WTC11 (cell line): ENCODE data around the gene CXCR1. TPM values are rescaled to one million over a fixed set of nuclear protein-coding genes. Genes with fewer than 3 reads are reported as not detected.

Experiments
- ATAC-seq: fragments of 200-7000 bp; cut with Tn5 transposase; 2 replicates; pipeline ENCODE4 v1.10.0; 2021; ENCODE audit warnings: mild to moderate bottlenecking, moderate library complexity
- CTCF ChIA-PET: fragments of 300-600 bp; sonication (Branson Sonifier 250); formaldehyde crosslinking; loops from one replicate; lab custom pipeline; 2021; ENCODE audit warnings: antibody characterized with exemption; lab: Charles Lee
- POLR2A ChIA-PET: fragments of 350-600 bp; sonication (Branson Sonifier 250); formaldehyde crosslinking; loops from one replicate; lab custom pipeline; 2021; ENCODE audit warnings: antibody characterized with exemption; lab: Charles Lee
- DNase-seq: peaks from one replicate; pipeline ENCODE4 v3.0.0; 2021; ENCODE audit warnings: low spot score
- H3K27ac Mint-ChIP-seq: 2 replicates; pipeline ENCODE4 v1.8.0; 2021; ENCODE audit warnings: mixed read lengths
- H3K27me3 Mint-ChIP-seq: 2 replicates; pipeline ENCODE4 v1.8.0; 2021; ENCODE audit warnings: low read depth, mild to moderate bottlenecking, moderate library complexity, mixed read lengths
- H3K36me3 Mint-ChIP-seq: 2 replicates; pipeline ENCODE4 v1.8.0; 2021; ENCODE audit warnings: mixed read lengths
- H3K4me1 Mint-ChIP-seq: 2 replicates; pipeline ENCODE4 v1.8.0; 2022; ENCODE audit warnings: mixed read lengths
- H3K4me3 Mint-ChIP-seq: 2 replicates; pipeline ENCODE4 v1.8.0; 2021; ENCODE audit warnings: mild to moderate bottlenecking, moderate library complexity, mixed read lengths
- H3K9me3 Mint-ChIP-seq: 2 replicates; pipeline ENCODE4 v1.8.0; 2021; ENCODE audit warnings: mixed read lengths
- ATF2 ChIP-seq: sonication (generic); formaldehyde crosslinking; IDR thresholded peaks from 2 replicates; pipeline ENCODE4 v1.8.1; 2022; ENCODE audit warnings: low read depth, missing genetic modification reagents, borderline replicate concordance
- CREB1 ChIP-seq: sonication (generic); formaldehyde crosslinking; IDR thresholded peaks from 2 replicates; pipeline ENCODE4 v1.8.0; 2023; ENCODE audit warnings: mild to moderate bottlenecking, missing genetic modification reagents
- CREM ChIP-seq: sonication (generic); formaldehyde crosslinking; IDR thresholded peaks from 2 replicates; pipeline ENCODE4 v1.8.1; 2022; ENCODE audit warnings: mild to moderate bottlenecking, missing genetic modification reagents, moderate library complexity
- CTCF ChIP-seq: fragments of 200-600 bp; IDR thresholded peaks from 2 replicates; pipeline ENCODE4 v1.8.0; 2022; ENCODE audit warnings: antibody characterized with exemption
- FOXJ3 ChIP-seq: sonication (generic); formaldehyde crosslinking; IDR thresholded peaks from 2 replicates; pipeline ENCODE4 v1.9.0; 2021; ENCODE audit warnings: missing genetic modification reagents, mild to moderate bottlenecking, borderline replicate concordance
- GABPB1 ChIP-seq: sonication (generic); formaldehyde crosslinking; IDR thresholded peaks from 2 replicates; pipeline ENCODE4 v1.8.1; 2023; ENCODE audit warnings: mild to moderate bottlenecking, missing genetic modification reagents
- GRHL2 ChIP-seq: fragments of 250-450 bp; sonication (Bioruptor Pico); IDR thresholded peaks from 2 replicates; pipeline ENCODE4 v1.8.0; 2022; ENCODE audit warnings: mild to moderate bottlenecking, moderate library complexity; ENCODE audit not compliant: insufficient replicate concordance, severe bottlenecking
- IRF2 ChIP-seq: sonication (generic); formaldehyde crosslinking; IDR thresholded peaks from 2 replicates; pipeline ENCODE4 v1.8.0; 2022; ENCODE audit warnings: low read depth, missing genetic modification reagents, borderline replicate concordance
- JAZF1 ChIP-seq: fragments of 250-450 bp; sonication (Bioruptor Pico); IDR thresholded peaks from 2 replicates; pipeline ENCODE4 v1.9.0; 2021; ENCODE audit warnings: moderate library complexity, mild to moderate bottlenecking, inconsistent platforms
- KAT7 ChIP-seq: sonication (generic); formaldehyde crosslinking; IDR thresholded peaks from 2 replicates; pipeline ENCODE4 v1.8.1; 2023; ENCODE audit warnings: missing genetic modification reagents, mild to moderate bottlenecking, borderline replicate concordance
- PRRX2 ChIP-seq: fragments of 250-450 bp; sonication (Bioruptor Pico); IDR thresholded peaks from 2 replicates; pipeline ENCODE4 v1.8.0; 2021; ENCODE audit warnings: mild to moderate bottlenecking
- RORB ChIP-seq: fragments of 250-450 bp; sonication (Bioruptor Pico); IDR thresholded peaks from 2 replicates; pipeline ENCODE4 v1.9.0; 2021; ENCODE audit warnings: mild to moderate bottlenecking
- SMAD4 ChIP-seq: sonication (generic); formaldehyde crosslinking; IDR thresholded peaks from 2 replicates; pipeline ENCODE4 v1.8.0; 2022; ENCODE audit warnings: mild to moderate bottlenecking, missing genetic modification reagents
- STAT6 ChIP-seq: sonication (generic); formaldehyde crosslinking; conservative IDR thresholded peaks from 2 replicates; pipeline ENCODE4 v1.8.1; 2023; ENCODE audit warnings: mild to moderate bottlenecking, low read depth, missing genetic modification reagents, moderate library complexity
- TEAD1 ChIP-seq: sonication (generic); formaldehyde crosslinking; IDR thresholded peaks from 2 replicates; pipeline ENCODE4 v1.8.0; 2022; ENCODE audit warnings: mild to moderate bottlenecking, missing genetic modification reagents
- ZBTB21 ChIP-seq: sonication (generic); formaldehyde crosslinking; IDR thresholded peaks from 2 replicates; pipeline ENCODE4 v1.8.1; 2023; ENCODE audit warnings: mild to moderate bottlenecking, missing genetic modification reagents, borderline replicate concordance
- ZNF121 ChIP-seq: sonication (generic); formaldehyde crosslinking; IDR thresholded peaks from 2 replicates; pipeline ENCODE4 v1.8.0; 2023; ENCODE audit warnings: missing genetic modification reagents
- ZNF532 ChIP-seq: fragments of 250-450 bp; sonication (Bioruptor Pico); IDR thresholded peaks from 2 replicates; pipeline ENCODE4 v1.9.0; 2021; ENCODE audit warnings: mild to moderate bottlenecking, borderline replicate concordance
- ZNF671 ChIP-seq: fragments of 250-450 bp; sonication (Bioruptor Pico); IDR thresholded peaks from 2 replicates; pipeline ENCODE4 v1.8.0; 2021; ENCODE audit warnings: mild to moderate bottlenecking
- total RNA-seq: library from RNA; stranded (reverse); gene quantifications from 3 replicates; pipeline ENCODE4 v1.2.3, GENCODE V29; 2021

CXCR1 gene
- total RNA-seq, 1 experiment from 2014 or later, result not detected

- CTCF ChIA-PET, result interaction anchor here (0.6 to 1.6 kb wide), 20 partner anchors 9 to 175 kb away, joined by 3 to 9 read pairs (median 4); partner anchors contain the start of genes ARPC2, CXCR2 and RUFY4
- POLR2A ChIA-PET, result no interaction called here
- H3K4me3 Mint-ChIP-seq, result no peak overlapping the region
- no peaks in the 10 kb centered on the region for H3K36me3 Mint-ChIP-seq
- peaks cover 15% of the 10 kb centered on the region for H3K4me1 Mint-ChIP-seq
- TF ChIP-seq IRF2 (CRISPR knock-in tag) (no peak), CREM (CRISPR knock-in tag) (no peak), CTCF (peak; percentile 72), TEAD1 (no peak), ZNF532 (no peak), GABPB1 (CRISPR knock-in tag) (no peak)
- H3K27ac Mint-ChIP-seq, result no peak overlapping the region
- peaks cover 10% of the 10 kb centered on the region for H3K9me3 Mint-ChIP-seq
- ATAC-seq (peak; percentile 94), DNase-seq (peak; percentile 85)
- H3K27me3 Mint-ChIP-seq, result peaks cover 5% of the 10 kb centered on the region; the same call in 1 of the 2 replicates
Measured at GRCh38 chr2:218168635-218169462, 2.1 kb upstream of the CXCR1 start.

- ATAC-seq (no peak), DNase-seq (no peak)
- Mint-ChIP-seq H3K27ac (no peak overlapping the region), H3K36me3 (no peaks in the 10 kb centered on the region), H3K27me3 (peaks cover 8% of the 10 kb centered on the region; the same call in 1 of the 2 replicates), H3K4me1 (peaks cover 15% of the 10 kb centered on the region), H3K4me3 (no peak overlapping the region), H3K9me3 (peaks cover 10% of the 10 kb centered on the region)
- POLR2A ChIA-PET, result interaction anchor here (0.6 kb wide), 1 partner anchor 21 kb away, joined by 4 read pairs; no protein-coding TSS in a partner anchor
- CTCF ChIA-PET, result interaction anchor here (0.6 to 1.6 kb wide), 20 partner anchors 8 to 382 kb away, joined by 3 to 9 read pairs (median 4); partner anchors contain the start of genes ARPC2, CXCR2 and RUFY4
- TF ChIP-seq TEAD1 (no peak), ZNF121 (CRISPR knock-in tag) (no peak), KAT7 (CRISPR knock-in tag) (no peak), GRHL2 (CRISPR knock-in tag) (no peak), PRRX2 (CRISPR knock-in tag) (no peak), ZBTB21 (no peak), RORB (no peak), ZNF671 (CRISPR knock-in tag) (no peak), FOXJ3 (CRISPR knock-in tag) (no peak), ZNF532 (no peak), SMAD4 (CRISPR knock-in tag) (no peak), CREB1 (no peak), STAT6 (no peak), ATF2 (CRISPR knock-in tag) (no peak), JAZF1 (no peak)
Measured at GRCh38 chr2:218168016-218168415, 1.3 kb upstream of the CXCR1 start.
